GM19328 (cell line): ENCODE results near the gene EIF3M.

Experiments used
- ATAC-seq: cut with Tn5 transposase; IDR thresholded peaks from one replicate; pipeline ENCODE4 v1.9.1; 2021; ENCODE audit warnings: mild to moderate bottlenecking, moderate library complexity; ENCODE audit not compliant: unreplicated experiment

Gene EIF3M

GRCh38 chr11:32583459-32584271 is at the start of gene EIF3M:
Gene EIF3M (plus strand): TSS chr11:32583831. CDS start chr11:32583888, 57 bp downstream.
- ATAC-seq: peak; percentile 99

- no peak for ATAC-seq
Observed at GRCh38 chr11:32538804-32539203, 44.8 kb upstream of the EIF3M start.

DNA sequence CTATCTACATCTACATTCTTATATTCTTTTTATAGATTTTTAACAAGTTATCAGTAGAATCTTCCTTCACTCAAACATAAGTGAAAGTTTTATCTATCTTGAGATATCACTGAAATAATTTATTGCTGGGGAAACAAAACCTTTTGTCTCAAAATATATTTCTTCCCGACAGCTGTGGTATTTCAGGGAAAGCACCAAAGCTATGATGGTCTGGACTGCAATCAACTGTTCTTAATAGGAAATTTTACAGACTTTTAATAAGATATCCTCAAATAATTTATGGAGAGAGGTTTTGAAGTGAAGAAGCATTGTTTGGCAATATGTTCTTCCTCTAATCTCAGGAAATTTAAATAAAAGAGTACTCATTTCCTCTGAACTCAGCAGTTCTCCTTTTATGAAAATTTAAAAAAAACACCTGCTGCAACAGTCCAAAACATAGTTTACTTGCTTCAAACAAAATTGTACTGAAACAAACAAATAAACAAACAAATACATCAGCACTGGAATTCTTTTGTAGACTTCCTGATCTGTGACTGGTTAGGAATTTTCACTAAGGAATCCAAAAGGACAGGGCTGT is 33.9 kb upstream of the EIF3M start:
- ATAC-seq: no peak

GRCh38 chr11:32550207-32550606 is 33.4 kb upstream of the EIF3M start:
- ATAC-seq: no peak

- ATAC-seq: no peak
Observed at GRCh38 chr11:32555091-32555490, 28.5 kb upstream of the EIF3M start.

DNA sequence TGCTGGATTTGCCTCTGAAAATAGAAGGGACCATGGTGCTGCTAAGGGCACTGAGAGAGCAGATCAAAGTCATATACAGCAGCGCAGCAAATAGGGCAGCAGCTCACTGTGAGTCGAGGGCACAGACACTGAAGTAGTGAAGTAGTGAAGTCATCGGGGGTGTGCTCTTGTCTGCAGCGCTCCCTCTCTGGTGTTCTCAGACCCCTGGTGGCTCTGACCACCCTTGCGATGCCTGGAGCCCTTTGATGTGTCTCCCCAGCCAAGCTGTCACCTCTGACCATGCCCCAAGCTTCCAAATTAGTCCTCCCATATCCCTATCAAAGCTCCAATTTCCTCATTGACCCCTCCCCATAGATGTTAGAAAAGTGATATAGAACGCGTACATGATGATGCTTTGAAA is 27.7 kb upstream of the EIF3M start:
- no peak for ATAC-seq

- ATAC-seq: no peak
Observed at GRCh38 chr11:32561835-32562234, 21.8 kb upstream of the EIF3M start.

- no peak for ATAC-seq
Observed at GRCh38 chr11:32562839-32563599, 20.6 kb upstream of the EIF3M start.

- ATAC-seq: no peak
Observed at GRCh38 chr11:32563600-32563959, 20.1 kb upstream of the EIF3M start.

DNA sequence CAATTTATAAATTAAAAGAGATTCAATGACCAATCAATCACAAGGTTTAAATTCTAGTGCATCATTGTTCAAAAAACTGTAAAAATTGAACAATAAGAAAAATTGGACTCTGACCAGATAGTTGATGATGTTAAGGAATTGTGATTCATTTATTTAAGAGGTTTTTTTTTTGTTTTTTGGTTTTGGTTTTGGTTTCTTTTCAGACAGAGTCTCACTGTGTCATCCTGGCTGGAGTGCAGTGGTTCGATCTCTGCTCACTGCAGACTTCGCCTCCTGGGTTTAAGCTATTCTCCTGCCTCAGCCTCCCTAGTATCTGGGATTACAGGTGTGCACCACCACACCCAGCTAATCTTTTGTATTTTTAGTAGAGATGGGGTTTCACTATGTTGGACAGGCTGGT is 17.1 kb upstream of the EIF3M start:
- ATAC-seq: no peak

DNA sequence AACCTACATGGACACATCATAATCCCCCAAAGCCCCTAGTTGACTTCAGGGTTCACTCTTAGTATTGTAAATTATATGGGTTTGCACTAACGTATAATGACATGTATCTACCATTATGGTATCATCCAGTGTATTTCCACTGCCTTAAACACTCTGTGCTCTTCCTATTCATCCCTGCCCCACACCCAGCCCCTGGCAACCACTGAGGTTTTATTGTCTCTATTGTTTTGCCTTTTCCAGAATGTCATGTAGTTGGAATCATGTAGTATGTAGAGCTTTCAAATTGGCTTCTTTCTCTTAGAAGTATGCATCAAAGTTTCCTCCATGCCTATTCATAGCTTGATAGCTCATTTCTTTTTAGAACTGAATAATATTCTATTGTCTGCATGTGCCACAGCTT is 16.5 kb upstream of the EIF3M start:
- no peak for ATAC-seq

DNA sequence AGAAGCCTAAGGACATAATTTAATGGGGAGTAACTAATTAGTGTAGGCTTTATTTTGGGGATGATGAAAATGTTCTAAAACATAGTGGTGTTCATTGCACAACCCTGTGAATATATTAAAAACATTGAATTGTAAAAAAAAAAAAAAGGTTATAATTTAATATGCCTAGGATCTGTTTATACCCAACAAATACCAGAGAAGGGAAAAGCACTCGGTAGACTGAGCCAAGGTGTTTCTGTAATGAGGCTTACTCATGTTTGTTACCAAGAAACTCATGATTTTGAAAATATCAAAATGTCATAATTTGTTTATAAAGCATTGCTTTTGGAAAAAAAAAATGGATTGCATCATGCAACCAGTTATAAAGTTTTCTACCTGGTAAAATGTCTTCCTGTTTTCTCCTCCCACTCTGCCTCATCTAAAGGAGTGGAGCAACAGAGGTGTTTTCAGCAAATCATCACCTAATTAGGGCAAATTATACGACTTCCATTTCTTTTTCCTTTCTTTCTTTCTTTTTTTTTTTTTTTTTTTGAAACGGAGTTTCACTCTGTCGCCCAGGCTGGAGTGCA is 14.2 kb upstream of the EIF3M start:
- ATAC-seq: no peak

DNA sequence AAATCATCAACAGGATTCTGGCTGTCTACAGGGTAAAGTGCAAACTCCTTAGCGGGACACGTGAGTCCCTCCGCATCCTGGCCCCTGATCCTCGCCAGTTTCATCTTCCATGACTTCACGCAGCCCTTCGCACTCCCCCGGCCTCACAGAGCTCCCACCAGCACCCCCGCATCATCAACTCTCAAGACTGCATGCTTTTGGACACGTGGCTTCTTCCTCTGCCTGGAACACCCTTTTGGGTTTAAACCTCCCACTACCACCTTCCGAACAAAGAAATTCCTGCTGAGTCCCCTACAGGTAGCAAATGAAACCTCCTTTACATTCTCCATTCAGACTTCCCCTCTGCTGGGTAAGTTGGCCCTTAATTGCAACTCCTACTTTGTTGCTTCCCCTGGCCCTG is 12.6 kb upstream of the EIF3M start:
- no peak for ATAC-seq

GRCh38 chr11:32573228-32573627 is 10.4 kb upstream of the EIF3M start:
- ATAC-seq: no peak

GRCh38 chr11:32574421-32574820 is 9.2 kb upstream of the EIF3M start:
- ATAC-seq: no peak

DNA sequence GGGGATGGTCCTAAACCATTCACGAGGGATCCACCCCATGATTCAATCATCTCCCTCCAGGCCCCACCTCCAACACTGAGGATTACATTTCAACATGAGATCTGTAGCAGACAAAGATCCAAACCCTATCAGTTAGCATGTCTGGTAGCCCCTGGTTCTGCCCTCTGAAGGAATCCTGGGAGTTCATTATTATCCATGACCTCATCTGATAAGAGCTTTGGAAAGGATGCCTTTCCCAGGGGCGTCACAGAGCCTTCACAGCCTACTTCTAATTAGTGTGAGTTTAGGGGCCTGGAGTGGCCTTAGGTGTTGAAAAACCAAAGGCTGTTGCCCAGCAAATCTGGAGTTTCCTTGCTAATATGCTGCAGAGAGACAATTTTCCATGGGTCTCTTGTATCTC is 8.6 kb upstream of the EIF3M start:
- ATAC-seq: no peak

GRCh38 chr11:32576456-32576855 is 7.2 kb upstream of the EIF3M start:
- no peak for ATAC-seq

DNA sequence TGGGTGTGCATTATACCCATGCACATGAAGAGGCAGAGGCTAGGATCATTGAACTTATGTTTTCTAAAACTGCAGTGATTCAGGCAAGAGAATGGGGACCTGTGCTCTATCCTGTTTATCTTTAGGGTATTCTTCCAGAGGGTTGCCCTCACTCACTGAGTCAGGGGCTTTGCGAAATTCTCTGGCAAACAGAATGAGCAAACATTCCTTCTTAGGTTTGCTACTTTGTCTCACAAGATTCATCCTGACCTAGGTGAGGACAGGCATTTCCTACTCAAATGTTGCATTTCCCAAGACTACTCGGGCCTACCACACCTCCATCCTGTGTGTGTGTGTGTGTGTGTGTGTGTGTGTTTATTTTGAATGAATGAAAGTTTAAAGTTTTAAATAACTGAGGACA is 2.7 kb upstream of the EIF3M start:
- no peak for ATAC-seq

- no peak for ATAC-seq
Observed at GRCh38 chr11:32581556-32581955, 2.1 kb upstream of the EIF3M start.

DNA sequence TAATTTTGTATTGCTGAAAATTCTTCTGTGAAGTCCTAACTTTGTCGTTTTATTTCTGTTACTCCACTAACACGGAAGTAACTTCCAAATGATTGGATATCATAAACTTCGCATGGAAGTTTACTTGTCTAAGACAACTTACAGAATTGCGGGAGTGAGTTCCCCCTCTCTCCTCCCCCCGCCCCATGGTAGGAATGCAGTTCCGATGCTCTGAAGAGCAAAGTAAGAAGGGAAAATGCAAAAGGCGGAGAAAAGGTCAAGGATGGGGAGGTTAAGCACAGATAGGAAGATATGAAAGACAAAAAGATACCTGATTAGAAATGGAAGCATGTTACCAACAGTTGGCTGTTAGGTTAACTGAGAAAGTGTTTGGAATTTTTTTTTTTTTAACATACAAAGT is 1.3 kb downstream of the EIF3M start:
- ATAC-seq: no peak

- ATAC-seq: no peak
Observed at GRCh38 chr11:32586576-32587190, 3.1 kb downstream of the EIF3M start.
